NCI-H345 (cell line): ENCODE data around the gene GCN1.
"Not testable (repeated sequence)": the region's sequence is repeated elsewhere in the genome, so short reads cannot be mapped to it uniquely, and the experiment has no call there.

Experiments
- DNase-seq: peaks from one replicate; lab custom pipeline; 2025; lab: John Stamatoyannopoulos, UW

Gene GCN1, protein sequence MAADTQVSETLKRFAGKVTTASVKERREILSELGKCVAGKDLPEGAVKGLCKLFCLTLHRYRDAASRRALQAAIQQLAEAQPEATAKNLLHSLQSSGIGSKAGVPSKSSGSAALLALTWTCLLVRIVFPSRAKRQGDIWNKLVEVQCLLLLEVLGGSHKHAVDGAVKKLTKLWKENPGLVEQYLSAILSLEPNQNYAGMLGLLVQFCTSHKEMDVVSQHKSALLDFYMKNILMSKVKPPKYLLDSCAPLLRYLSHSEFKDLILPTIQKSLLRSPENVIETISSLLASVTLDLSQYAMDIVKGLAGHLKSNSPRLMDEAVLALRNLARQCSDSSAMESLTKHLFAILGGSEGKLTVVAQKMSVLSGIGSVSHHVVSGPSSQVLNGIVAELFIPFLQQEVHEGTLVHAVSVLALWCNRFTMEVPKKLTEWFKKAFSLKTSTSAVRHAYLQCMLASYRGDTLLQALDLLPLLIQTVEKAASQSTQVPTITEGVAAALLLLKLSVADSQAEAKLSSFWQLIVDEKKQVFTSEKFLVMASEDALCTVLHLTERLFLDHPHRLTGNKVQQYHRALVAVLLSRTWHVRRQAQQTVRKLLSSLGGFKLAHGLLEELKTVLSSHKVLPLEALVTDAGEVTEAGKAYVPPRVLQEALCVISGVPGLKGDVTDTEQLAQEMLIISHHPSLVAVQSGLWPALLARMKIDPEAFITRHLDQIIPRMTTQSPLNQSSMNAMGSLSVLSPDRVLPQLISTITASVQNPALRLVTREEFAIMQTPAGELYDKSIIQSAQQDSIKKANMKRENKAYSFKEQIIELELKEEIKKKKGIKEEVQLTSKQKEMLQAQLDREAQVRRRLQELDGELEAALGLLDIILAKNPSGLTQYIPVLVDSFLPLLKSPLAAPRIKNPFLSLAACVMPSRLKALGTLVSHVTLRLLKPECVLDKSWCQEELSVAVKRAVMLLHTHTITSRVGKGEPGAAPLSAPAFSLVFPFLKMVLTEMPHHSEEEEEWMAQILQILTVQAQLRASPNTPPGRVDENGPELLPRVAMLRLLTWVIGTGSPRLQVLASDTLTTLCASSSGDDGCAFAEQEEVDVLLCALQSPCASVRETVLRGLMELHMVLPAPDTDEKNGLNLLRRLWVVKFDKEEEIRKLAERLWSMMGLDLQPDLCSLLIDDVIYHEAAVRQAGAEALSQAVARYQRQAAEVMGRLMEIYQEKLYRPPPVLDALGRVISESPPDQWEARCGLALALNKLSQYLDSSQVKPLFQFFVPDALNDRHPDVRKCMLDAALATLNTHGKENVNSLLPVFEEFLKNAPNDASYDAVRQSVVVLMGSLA (N-terminal part only)

DNA sequence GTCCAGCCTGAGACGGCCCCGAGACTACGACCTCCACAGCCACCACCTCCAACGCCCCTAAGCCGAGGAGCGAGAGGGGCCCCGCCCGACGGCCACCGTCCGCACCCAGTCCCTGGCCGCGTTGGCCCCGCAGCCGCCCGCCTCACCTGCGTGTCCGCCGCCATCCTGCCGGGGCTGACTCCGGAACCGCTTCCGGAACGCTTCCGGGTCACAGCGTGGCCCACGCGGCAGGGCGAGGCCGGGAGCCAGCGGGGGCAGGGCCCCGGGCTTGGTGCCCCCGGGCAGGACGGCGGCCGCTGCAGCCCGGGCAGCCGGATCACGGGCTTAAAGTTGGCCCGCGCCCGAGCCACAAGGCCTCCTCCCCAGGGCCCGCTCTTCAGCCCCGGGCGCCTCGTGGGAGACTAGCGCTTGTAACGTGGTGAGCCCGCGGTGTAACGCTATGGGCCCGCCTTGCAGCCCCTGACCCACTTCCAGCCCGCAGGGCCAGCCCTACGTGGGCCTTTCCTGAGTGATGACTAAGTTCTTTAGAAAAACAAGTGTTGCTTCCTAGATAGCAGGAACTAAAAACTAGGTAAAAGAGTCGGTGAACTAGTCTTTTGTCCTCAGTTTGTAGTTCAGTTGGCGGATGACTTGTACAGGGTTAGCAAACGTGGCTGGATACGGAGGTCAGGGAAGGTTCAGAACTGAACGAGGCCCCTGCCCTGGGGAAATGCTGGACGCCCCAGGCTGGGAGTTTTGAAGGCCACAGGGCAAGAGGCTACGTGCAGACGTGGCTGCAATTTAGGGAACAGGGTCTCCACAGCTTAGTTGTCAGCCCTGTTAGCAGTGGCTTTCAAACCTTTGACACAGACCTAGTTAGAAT lies at the start of gene GCN1:
GCN1 (minus strand) TSS at position 182 of the 862 bp plus-strand sequence; CDS start at position 164, 18 bp downstream.
- peak; percentile 72 for DNase-seq

DNA sequence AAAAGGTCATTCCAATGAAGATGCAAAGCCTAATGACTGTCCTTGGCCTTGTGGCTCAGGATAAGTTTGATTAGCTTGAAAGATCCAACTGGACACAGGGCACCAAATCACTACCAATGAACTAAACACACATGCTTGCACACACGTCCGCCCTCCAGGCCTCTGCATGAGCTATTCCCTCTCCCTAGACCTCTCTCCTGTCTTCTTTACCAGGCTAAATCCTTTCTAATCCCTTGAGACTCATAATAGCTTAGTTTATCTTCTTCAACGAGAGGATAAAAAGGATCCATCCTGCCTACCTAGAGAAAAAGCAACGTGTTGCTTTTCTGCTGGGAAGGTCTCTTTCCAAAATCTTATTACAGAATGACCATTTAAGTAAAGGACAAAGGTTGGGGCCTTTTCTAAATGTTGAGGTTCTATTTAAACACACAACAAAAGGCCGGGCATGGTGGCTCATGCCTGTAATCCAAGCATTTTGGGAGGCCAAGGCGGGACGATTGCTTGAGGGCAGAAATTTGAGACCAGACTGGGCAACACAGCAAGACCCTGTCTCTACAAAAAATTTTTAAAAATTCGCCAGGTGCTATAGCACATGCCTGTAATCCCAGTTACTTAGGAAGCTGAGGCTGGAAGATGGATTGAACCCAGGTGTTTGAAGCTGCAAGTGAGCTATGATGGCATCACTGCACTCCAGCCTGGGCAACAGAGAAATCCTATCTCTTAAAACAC lies 48.6 kb upstream of the GCN1 start:
- DNase-seq = no peak

DNA sequence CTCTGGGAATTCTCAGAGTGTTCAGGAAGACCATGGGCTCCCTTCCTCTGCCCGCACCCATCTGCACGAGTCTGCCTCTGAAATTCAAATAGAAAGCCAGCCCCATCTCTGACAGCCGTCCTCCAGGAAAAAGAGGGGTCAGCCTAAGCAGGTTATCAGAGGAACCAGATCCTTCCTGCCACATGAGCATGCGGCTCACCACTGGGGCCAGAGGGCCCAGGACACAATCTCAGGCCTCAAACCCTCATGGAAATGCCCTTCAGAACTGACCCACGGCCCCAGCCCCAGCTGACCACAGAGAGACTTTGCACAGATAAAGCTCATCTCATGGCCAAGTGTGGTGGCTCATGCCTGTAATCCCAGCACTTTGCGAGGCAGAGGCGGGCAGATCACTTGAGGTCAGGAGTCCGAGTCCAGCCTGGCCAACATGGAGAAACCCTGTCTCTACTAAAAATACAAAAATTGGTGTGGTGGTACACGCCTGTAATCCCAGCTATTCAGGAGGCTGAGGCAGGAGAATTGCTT lies 47.8 kb upstream of the GCN1 start:
- no peak for DNase-seq

DNA sequence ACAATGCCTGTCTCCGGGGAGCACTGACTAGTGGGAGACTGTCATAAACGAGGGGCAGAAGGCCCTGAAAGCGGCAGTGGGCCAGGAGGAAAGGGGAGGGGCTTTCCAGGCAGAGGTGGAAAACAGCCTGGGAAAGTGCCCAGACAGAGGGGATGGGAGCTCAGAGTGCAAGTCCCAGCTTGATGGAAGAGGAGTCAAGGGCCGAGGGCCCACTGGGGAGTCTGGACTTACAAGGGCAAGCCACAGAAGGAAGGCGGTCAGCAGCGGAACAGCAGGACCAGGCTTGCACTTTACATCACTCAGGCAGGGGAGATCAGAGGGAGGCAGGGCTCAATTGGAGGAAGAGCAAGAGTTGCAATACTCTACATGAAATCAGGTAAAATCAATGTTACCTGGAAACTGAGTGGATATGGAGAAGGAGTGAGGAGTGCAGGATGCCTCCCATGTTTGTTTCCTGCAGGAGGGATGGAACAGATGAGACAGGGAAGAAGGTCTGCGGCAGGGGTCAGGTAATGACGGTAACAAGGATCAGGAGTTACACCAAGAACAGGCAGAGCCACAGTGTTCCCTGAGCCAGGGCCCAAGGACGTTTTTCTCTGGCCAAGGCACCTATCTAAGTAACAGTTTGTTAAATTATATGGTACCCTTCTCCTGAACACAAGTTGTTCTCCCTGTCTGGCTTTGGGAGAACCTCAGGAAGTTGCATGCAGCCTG lies 47.2 kb upstream of the GCN1 start:
- no peak for DNase-seq

DNA sequence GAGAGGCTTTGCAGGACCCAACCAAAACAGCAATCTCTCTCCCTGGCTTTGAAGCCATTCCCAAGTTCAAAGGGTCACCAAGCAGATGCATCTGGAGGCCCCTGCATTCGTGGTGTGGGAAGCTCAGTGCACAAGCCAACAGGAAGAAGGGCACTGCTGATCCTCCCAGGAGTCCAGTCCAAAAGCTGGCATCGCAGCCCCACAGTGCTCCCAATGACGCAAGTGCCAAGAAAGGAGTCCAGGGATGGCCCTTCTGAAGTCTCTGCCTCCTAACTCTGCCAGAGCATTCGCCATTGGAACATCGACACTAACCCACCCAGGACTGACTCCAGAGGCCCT lies 45.9 kb upstream of the GCN1 start:
- DNase-seq = no peak

DNA sequence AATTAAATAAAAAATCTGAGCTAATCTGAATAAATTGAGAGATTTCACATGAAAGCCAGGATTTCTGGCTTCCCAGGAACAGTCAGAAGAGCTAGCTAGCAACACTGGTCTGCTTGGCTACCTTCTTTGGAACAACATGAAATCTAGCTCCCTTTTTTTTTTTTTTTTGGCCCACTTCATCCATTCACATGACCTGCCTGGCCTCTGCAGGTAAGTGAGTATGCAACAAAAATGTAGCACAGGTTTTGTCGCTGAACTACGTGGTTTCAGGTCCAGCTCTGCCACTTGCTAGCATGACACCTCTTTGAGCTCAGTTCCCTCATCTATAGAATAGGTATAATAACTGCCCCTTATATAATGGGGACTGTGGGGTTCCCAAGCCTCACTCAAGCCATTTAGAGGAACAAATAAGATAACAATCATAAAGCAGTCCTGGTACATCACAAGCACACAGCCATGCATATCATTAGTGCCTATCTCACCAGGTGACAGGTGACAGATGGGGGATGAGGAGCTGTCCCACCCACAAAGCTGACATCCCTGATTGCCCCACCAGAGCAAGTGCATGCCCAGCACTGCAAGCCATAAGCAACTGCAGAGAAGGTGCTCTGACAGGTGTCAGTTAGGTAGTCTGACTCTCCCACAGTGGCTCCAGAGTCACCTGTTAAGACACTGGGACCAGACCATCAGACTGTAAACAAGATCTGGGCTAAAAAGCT lies 45.4 kb upstream of the GCN1 start:
- DNase-seq = no peak

DNA sequence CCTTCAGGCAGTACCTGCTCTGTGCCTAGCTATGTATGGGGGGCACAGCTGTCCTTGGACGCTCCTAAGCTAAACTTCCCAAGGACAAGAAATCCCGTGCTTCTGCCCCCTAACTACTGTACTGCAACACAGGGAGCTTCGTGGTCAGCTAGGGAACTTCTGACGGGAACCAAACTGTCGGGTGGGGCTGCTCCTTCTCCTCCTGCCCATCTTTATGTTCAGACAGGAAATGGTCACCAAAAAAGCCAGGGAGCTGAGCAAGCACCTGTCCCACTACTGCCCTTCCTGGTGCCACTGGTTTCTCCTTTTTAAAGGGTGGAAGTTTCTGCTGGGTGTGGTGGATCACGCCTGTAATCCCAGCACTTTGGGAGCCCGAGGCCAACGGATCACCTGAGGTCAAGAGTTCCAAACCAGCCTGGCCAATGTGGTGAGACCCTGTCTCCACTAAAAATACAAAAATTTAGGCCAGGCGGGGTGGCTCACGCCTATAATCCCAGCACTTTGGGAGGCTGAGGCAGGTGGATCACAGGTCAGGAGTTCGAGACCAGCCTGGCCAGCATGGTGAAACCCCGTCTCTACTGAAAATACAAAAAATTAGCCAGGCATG lies 44.4 kb upstream of the GCN1 start:
- DNase-seq = no peak

DNA sequence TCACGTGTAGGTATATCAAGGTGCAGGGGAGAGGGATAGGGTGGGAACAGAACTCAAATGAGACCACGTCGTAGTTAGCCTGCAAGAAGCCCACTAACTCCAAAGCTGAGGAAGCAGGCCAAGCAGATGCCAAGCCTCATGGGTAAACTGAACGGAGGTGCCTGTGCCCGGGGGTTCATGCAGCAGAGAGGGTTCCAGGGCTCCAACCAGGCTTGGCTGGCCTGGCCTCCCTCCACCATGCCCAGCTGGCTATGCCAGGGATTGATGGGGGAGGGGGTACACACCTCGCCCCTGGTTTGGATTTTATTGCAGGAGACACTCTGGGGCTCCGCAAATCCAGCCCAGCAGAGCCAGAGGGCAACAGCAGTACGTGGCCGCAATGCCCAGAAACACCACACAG lies 43.7 kb upstream of the GCN1 start:
- no peak for DNase-seq

DNA sequence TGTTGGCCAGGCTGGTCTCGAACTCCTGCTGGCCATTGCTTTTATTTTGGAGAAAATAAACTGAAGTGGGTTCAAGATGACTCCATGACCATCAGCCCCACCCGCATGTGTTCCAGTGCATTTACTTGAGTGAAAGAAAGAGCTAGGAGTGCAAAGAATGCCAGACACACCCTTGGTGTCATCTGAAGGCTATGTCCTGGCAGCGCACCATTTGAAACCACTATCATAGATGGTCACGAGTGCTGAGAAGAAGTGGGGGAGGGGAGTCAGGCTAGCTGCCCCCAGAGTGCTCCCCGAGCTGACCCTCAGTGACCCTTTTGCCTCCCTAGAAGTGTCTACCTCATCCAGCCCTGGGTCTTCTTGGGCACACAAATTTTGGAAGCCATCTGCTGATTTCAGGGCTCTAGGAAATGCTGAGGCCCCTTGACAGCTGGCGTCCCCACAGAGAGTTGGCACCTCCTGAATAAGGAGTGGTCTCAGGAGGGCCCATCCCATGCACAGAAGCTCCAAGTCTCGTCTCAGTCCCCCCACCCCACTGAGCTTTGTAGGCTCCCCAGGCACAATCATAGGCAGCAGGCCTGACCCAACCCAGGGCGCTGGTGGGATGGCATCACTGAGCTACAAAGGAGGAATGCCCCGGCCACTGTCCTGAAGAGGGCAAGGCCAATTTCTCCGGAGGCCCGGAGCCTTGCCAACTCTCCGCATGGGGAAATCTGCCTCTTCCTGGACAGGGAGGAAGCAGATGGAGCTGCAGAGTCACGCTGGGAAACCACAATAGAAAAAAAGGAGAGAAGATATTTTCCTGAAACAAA lies 43.1 kb upstream of the GCN1 start:
- no peak for DNase-seq

DNA sequence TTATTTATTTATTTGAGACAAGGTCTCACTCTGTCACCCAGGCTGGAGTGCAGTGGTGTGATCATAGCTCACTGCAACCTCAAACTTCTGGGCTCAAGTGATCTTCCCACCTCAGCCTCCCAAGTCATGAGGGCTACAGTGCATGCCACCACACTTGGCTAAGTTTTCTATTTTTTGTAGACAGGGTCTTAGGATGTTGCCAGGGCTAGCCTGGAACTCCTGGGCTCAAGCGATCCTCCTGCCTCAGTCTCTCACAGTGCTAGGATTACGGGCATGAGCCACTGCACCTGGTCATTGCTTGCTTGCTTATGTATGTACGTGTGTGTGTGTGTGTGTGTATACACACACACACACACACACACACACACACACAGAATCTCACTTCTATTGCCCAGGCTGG lies 42.3 kb upstream of the GCN1 start:
- not testable (repeated sequence) for DNase-seq

DNA sequence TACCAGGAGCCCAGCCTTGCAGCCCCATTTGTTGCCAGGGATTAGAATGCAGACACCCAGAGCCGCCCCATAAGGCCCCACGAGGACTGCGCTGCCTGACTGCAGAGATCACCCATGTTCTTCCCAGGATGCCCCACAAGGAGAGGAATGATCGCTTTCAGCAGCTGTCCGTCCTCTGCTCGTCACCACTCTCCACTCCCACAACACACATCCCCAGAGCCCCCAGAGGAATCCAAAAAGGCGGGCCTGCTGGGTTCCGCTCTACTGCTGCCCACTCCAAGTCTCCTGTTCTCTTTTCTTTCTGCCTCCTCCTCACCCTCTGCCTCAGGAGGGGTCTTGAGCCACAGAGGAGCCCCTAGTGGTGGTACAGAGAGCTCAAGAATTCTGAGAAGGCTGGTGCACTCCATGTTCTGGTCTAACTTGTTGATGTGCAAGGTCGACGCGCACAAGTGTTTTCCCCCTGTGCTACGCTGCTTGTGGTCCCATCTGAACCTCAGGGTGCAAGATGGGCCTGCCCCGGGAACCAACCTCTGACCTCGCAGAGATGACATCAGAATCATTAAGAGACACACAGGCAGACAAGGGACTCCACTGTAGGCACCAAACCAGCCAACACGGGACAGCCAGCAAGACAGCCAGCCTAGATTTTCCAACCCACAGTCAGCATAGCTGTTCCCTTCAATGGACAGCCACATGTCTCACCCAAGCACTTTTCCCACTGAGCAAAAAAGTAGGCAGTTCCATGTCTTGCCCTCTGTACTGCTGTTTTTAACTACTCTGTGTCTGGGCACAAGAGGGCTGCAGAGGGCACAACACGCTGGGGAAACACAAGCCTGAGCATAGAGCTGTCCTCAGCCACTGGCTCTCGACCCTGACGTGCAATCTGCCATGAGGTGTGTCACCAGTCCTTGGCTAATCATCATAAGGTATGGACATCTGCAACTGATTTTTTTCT lies 41.1 kb upstream of the GCN1 start:
- no peak for DNase-seq

DNA sequence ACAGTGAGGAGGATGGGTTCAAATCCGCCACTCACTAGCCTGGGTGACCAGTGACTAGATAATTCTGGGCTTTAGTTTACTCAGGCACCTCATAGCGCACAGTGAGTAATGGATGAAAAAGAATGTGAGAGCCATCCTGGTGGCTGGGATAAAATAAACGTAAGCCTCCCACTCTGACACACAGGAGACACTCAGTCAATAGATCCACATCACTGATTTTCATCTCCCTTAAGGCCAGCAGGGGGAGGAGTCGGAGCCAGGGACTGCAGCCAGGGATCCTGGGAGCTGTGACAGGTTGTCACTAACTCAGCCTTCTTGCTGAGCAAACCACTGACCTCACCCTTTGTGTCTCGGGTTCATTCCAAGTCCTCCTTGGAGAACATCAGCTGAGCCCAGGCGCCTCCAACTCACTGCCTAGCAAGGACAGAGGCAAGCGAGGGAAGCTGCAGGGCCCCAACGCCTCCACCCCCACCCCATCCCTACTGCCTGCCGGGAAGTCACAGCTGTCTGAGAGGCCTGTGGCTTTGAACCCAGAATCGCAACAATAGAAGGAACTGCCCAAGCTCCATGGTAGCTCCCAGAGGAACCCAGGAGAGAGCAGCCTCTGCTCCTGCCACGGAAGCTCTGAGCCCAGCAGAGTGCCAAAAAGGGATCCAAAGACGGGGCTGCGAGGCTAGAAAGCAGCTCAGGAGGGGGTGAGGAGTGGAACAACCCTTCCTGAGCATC lies 40.3 kb upstream of the GCN1 start:
- peak; percentile 42 for DNase-seq

DNA sequence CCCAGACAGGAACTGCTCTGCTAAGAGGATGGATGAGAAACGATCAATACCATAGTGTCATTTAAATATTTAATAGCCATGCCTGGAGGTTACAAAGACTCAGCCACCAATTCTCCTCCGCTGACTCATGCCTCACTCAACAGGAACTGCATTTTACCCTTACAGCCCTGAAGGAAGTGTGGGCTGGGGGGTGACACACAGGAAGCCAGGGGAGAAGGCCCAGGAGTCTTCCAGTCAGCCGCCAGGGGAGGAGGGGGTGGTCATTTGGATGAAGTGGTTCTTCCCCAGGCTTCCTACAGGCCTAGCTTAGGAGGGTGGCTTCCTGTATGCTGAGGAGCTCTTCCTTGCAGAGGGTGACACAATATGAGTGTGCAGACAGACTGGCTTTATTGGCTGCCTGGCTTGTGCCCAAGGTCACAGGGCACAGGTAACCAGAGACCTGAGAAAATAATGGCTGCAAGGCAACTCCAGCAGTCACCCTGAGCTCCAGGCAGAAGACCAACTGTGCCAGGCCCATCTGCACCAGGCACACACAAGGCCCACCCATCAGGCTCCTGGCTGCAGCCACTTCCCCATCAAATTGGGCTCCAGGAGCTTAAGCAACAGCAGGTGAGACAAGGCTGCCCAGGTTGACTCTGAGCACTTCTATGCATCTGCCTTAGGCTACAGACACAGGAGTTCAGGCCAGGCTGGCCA lies 36.9 kb upstream of the GCN1 start:
- no peak for DNase-seq

DNA sequence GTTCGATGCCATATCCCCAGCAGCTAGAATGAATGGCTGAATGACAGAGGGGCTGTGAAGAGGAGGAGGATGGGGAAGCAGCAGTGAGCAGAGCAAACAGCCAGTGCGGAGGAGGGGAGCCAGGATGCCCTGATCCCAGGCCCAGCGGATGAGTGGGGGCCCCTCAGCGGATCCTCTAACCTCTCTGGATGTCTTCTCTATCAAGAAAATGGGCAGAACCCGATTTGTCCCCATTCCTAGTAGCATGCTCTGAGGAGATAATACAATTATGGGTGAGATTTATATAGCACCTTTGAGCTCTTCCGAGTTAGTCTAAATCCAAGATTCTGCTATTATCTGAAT lies 36.4 kb upstream of the GCN1 start:
- no peak for DNase-seq

DNA sequence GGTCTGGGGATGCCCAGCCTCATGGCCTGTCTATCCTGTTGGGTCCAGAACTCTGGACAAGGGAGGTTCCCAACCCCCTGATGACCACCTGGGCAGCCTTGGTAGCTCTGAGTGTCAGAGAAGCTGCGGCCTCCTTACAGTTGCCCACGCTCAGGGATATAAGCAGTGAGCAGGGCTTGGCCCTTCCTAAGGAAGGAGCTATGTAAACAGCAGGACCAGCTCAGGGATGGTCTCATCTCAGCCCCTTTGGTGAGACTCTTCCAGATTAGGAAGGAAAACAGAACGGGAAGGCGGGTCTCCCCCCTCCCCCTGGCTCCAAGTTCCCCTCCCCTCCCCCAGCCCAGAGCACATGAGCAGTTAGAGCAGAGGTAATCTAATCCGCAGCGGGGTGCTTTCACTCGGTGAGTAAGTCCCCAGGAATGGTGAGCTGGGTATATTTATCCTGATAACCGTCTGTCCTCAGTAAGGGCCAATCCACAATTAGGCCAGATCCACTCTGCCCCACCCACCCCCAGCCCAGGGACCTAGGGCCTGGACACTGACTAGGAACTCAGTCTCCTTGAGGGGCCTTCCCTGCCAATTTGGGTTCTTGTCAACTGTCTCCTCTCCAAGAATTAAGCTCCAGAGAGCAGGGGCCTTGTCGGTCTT lies 35.9 kb upstream of the GCN1 start:
- no peak for DNase-seq
